ENCODE measurements around the gene SECTM1.

Gene SECTM1

DNA sequence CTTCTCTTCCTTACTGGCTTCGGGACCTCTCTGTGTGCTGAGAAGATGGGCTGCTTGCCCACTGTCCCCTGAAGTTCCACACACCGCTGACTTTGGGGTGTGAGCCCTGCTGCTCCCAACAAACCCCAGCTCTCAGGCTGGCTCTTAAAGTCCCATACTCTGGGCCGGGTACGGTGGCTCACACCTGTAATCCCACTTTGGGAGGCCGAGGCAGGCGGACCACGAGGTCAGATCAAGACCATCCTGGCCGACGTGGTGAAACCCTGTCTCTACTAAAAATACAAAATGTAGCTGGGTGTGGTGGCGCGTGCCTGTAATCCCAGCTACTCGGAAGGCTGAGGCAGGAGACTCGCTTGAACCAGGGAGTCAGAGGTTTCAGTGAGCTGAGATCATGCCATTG lies 33.3 kb downstream of the SECTM1 start:
- CTCF ChIA-PET = interaction anchor here (0.6 to 1.2 kb wide), 2 partner anchors 33 to 49 kb away, joined by 3 read pairs; no protein-coding TSS in a partner anchor
- POLR2A ChIA-PET = interaction anchor here (1.1 to 2.0 kb wide), 2 partner anchors 8 to 9 kb away, joined by 3 to 10 read pairs; no protein-coding TSS in a partner anchor
- no peak for TF ChIP-seq FOXK2 (IDR thresholded peaks at IDR 0.05)
- DNase-seq (ENCODE audit: extremely low spot score) = no peak

DNA sequence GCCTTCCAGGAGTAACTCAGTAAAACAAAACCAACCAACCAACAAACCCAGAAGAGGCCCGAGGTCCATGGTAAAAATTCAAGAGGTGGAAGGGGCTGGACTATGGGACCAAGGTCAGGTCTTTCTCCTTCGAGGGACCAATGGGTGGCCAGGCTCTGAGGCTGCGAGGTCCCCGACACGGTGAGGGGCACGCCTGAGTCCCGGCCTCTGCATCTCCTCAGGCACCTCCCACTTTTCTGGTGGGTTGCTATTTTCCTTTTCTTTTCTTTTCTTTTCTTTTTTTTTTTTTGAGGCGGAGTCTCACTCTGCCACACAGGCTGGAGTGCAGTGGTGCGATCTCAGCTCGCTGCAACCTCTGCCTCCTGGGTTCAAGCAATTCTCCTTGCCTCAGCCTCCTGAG lies 34.1 kb downstream of the SECTM1 start:
- ChIA-PET CTCF (interaction anchor here (0.6 kb wide), 1 partner anchor 23 kb away, joined by 3 read pairs; no protein-coding TSS in a partner anchor), POLR2A (interaction anchor here (0.7 to 1.1 kb wide), 2 partner anchors 8 to 134 kb away, joined by 3 read pairs; no protein-coding TSS in a partner anchor)
- TF ChIP-seq FOXA1 (IDR thresholded peaks at IDR 0.05) (no peak), TARDBP (IDR thresholded peaks at IDR 0.05) (no peak), SUZ12 (IDR thresholded peaks at IDR 0.05) (no peak), FOXK2 (IDR thresholded peaks at IDR 0.05) (no peak), CTBP1 (IDR thresholded peaks at IDR 0.05; ENCODE audit: borderline replicate concordance) (no peak), ZNF384 (IDR thresholded peaks at IDR 0.05) (no peak), ELF4 (IDR thresholded peaks at IDR 0.05) (no peak), NFRKB (IDR thresholded peaks at IDR 0.05) (no peak), L3MBTL2 (conservative IDR thresholded peaks at IDR 0.05) (no peak), LEF1 (IDR thresholded peaks at IDR 0.05; ENCODE audit: borderline replicate concordance) (no peak)
- TF ChIP-seq, protein P1, sequence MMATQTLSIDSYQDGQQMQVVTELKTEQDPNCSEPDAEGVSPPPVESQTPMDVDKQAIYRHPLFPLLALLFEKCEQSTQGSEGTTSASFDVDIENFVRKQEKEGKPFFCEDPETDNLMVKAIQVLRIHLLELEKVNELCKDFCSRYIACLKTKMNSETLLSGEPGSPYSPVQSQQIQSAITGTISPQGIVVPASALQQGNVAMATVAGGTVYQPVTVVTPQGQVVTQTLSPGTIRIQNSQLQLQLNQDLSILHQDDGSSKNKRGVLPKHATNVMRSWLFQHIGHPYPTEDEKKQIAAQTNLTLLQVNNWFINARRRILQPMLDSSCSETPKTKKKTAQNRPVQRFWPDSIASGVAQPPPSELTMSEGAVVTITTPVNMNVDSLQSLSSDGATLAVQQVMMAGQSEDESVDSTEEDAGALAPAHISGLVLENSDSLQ (IDR thresholded peaks at IDR 0.05) = no peak
- DNase-seq (ENCODE audit: extremely low spot score) = no peak

DNA sequence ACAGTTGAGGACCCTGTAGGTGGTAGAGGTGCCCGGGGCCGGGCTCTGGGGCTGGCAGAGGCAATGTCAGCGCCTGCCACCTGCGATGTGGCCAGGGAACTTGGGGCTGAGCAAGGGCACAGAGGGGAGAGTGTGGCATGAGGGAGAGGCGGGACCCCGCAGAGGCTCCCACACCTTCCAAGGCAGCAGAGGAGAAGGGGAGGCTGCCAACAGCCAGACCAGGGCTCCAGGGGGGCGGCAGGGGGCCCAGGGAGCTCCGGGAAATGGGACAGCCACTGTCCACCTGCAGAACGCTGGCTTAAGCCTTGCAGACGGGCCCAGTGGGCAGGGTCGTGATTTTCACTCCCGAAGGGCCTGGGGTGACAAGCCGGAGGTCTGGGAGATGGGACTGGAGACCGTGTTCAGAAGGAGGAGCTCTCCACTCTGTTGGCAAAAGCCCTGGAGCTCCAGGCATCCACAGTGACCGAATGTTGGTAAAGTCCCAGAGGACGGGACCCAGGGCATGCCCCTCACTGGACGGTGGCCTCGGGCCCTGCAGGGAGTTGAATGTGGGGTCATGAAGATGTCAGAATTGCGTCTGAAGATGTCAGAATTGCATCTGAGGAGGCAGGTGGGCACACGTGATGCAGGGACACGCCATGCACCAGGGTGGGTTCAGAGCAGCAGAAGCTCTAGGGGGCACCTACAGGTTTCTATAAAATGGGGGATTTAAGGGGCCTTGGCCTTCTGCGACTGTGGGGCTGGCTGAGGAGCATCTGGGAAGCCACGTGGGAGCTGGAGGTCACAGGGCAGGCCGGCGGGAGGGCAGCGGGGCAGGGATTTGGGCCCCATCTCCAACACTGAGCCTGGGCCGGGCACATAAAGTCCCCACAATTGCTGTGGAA lies 34.8 kb downstream of the SECTM1 start:
- no peak for DNase-seq (ENCODE audit: extremely low spot score)
- TF ChIP-seq SP1 (IDR thresholded peaks at IDR 0.05) (no peak), FOXA1 (IDR thresholded peaks at IDR 0.05) (no peak), FOXK2 (IDR thresholded peaks at IDR 0.05) (no peak), LEF1 (IDR thresholded peaks at IDR 0.05; ENCODE audit: borderline replicate concordance) (no peak)
- TF ChIP-seq, protein P1 (IDR thresholded peaks at IDR 0.05) = no peak
- POLR2A ChIA-PET = interaction anchor here (0.7 to 0.9 kb wide), 2 partner anchors 8 to 135 kb away, joined by 3 read pairs; no protein-coding TSS in a partner anchor
- CTCF ChIA-PET = interaction anchor here (0.6 kb wide), 1 partner anchor 24 kb away, joined by 3 read pairs; no protein-coding TSS in a partner anchor

DNA sequence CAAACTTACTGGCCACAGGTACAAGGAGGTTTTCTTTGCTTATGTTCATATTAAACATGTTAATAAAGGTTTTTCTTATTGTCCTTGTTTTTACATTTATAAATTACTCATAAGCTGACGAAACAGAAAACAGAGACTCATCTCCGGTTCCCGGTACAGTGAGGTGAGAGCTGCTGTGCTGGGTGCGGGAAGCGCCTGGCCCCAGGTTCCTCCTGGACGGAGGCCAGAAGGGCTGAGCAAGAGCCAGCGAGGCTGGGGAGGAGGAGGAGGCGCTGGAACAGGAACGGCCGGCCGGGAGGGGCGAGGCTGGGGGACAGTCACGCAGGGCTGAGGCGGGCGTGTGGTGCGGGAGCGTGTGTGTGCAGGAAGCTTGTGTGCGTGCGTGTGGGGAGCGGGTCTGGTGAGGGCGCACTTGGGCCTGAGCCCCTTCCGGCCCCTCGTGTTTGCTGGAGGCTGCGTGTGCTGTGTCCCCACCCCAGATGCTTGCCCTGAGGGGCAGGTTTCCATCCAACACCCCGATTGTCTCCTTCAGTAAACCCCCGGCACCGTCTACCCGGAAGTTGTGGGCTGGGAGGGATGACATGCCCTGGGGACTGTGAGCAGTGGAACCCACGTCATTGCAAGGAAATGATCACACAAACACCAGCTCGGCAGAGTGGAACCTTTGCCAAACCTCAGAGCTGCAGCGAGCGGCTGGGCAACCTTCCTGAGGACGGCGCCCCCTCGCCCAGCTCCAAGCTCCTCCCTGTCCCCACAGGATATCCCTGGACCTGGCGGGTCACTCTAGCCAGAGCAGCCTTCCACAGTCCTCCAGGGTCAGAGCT lies 35.6 kb downstream of the SECTM1 start:
- POLR2A ChIA-PET = interaction anchor here (0.9 to 1.0 kb wide), 2 partner anchors 8 to 25 kb away, joined by 3 to 4 read pairs; partner anchors contain the start of gene CSNK1D
- no peak for TF ChIP-seq ZNF384 (IDR thresholded peaks at IDR 0.05)
- no peak for TF ChIP-seq NFRKB (IDR thresholded peaks at IDR 0.05)
- TF ChIP-seq CTBP1 (IDR thresholded peaks at IDR 0.05; ENCODE audit: borderline replicate concordance) = no peak
- no peak for TF ChIP-seq HDGF (IDR thresholded peaks at IDR 0.05; ENCODE audit: borderline replicate concordance)
- no peak for TF ChIP-seq L3MBTL2 (conservative IDR thresholded peaks at IDR 0.05)
- TF ChIP-seq ARNT (IDR thresholded peaks at IDR 0.05) = no peak
- TF ChIP-seq BHLHE40 (IDR thresholded peaks at IDR 0.05; ENCODE audit: borderline replicate concordance) = no peak
- no peak for TF ChIP-seq TARDBP (IDR thresholded peaks at IDR 0.05)
- TF ChIP-seq FOXM1 (IDR thresholded peaks at IDR 0.05; ENCODE audit: borderline replicate concordance) = no peak
- no peak for TF ChIP-seq SP1 (IDR thresholded peaks at IDR 0.05)
- CTCF ChIA-PET = no interaction called here
- DNase-seq (ENCODE audit: extremely low spot score) = no peak

DNA sequence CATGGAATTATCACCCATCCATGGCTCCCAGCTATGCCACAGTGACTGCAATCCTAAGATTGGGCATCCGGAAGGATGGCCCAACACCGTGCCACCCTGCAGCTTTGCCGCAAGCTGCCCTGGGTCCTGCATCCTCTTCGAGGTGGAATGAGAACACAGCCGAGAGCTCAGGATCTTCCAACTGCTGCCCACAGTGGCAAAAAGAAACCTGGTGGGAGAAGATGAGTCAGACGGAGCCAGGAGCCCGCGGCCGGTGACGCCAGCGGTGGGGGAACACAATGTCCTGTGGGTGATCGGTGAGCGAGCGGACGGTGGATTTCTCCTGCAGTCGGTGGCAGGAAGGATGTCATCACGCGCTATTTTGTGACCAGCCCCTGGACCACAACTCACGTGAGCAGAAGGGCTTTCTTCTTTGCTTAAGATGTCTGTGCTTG lies 36.3 kb downstream of the SECTM1 start:
- no peak for DNase-seq (ENCODE audit: extremely low spot score)
- CTCF ChIA-PET = interaction anchor here (0.5 kb wide), 1 partner anchor 236 kb away, joined by 3 read pairs; no protein-coding TSS in a partner anchor
- no peak for TF ChIP-seq CTBP1 (IDR thresholded peaks at IDR 0.05; ENCODE audit: borderline replicate concordance)
- TF ChIP-seq FOXK2 (IDR thresholded peaks at IDR 0.05) = no peak
- TF ChIP-seq ZNF384 (IDR thresholded peaks at IDR 0.05) = no peak
- no peak for TF ChIP-seq SUZ12 (IDR thresholded peaks at IDR 0.05)
- POLR2A ChIA-PET = interaction anchor here (1.0 to 1.5 kb wide), 3 partner anchors 12 to 24 kb away, joined by 3 to 4 read pairs (median 4); partner anchors contain the start of gene CSNK1D

DNA sequence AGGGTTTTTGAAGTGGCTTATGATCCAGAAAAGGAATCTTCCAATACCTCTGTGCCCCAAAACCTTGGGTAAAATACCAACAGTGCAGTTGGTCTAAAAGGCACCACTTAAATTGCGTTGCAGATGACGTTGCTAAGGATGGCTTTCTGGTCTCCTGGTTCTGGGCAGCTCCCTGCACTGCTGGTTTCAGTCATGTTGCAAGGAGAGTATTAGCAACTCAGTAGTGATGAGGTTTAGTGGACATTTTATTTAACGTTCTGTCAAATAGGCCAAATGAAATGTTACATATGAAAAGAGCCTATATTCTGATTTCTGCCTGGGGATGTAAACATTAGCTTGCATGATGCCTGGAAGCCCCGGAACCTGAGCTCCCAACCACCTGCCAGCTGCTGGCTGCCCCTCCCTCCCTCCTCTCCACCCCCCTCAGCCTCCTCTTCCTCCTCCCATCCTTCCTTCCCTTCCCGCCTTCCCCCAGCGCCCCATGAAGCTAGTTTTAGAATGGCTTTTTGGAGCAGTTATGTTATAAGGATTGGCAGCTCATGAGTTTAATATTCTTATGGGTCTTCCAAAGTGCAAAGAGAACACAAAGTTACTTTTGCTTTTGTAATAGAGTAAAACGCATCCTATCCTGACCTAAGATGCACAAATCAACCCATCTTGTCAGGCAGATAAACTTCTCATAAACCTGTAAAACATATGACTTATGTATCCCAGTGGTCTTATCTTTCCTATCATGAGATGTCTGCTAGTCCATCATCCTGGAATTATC lies 36.9 kb downstream of the SECTM1 start:
- ChIA-PET CTCF (interaction anchor here (0.5 kb wide), 2 partner anchors 237 to 541 kb away, joined by 3 read pairs; no protein-coding TSS in a partner anchor), POLR2A (interaction anchor here (1.0 to 1.5 kb wide), 3 partner anchors 12 to 24 kb away, joined by 3 to 4 read pairs (median 4); partner anchors contain the start of gene CSNK1D)
- TF ChIP-seq FOXM1 (IDR thresholded peaks at IDR 0.05; ENCODE audit: borderline replicate concordance) (no peak), LEF1 (IDR thresholded peaks at IDR 0.05; ENCODE audit: borderline replicate concordance) (no peak), ARNT (IDR thresholded peaks at IDR 0.05) (no peak), ZNF384 (IDR thresholded peaks at IDR 0.05) (no peak), CTBP1 (IDR thresholded peaks at IDR 0.05; ENCODE audit: borderline replicate concordance) (no peak)
- DNase-seq (ENCODE audit: extremely low spot score) = no peak

All from HEK293T (cell line).